H1 (cell line): ENCODE measurements around the gene SLC13A5. TPM values are rescaled to one million over a fixed set of nuclear protein-coding genes. Genes with fewer than 3 reads are reported as not detected.

ENCODE experiments used
- CTCF ChIA-PET: fragments of 300-600 bp; sonication (Branson Sonifier 250); formaldehyde crosslinking; loops from one replicate; lab custom pipeline; 2021; ENCODE audit not compliant: partially characterized antibody; lab: Charles Lee
- POLR2A ChIA-PET: fragments of 300-600 bp; sonication (Branson Sonifier 250); formaldehyde crosslinking; loops from one replicate; lab custom pipeline; 2021; ENCODE audit warnings: inconsistent platforms; ENCODE audit not compliant: partially characterized antibody; lab: Charles Lee
- DNase-seq, 2 experiments: peaks; one replicate each; pipeline versions ENCODE4 v3.0.0 to v3.0.0-alpha.2; 2010 to 2022; ENCODE audit warnings: low spot score in 2 of 2, low read depth in 1 of 2, mixed read lengths in 1 of 2
- FAIRE-seq: peaks from 2 replicates; lab custom pipeline; 2011; peaks lifted over from hg19 to GRCh38; lab: Jason Lieb, UNC
- H2AFZ ChIP-seq: 2 replicates; pipeline ENCODE4 v1.8.1; 2012; ENCODE audit warnings: low read length, inconsistent platforms
- H2AK5ac ChIP-seq: 2 replicates; pipeline ENCODE4 v1.6.1; 2013; ENCODE audit warnings: low read depth, low read length
- H2BK120ac ChIP-seq: replicated peaks from 2 replicates; pipeline ENCODE3; 2013; ENCODE audit warnings: low read depth, low read length, inconsistent platforms
- H2BK12ac ChIP-seq: 2 replicates; pipeline ENCODE4 v1.6.1; 2013; ENCODE audit warnings: low read depth, low read length
- H2BK15ac ChIP-seq: 2 replicates; pipeline ENCODE4 v1.6.1; 2013; ENCODE audit warnings: low read length
- H2BK20ac ChIP-seq: 2 replicates; pipeline ENCODE4 v1.6.1; 2013; ENCODE audit warnings: low read length
- H2BK5ac ChIP-seq: 2 replicates; pipeline ENCODE4 v1.6.1; 2013; ENCODE audit warnings: low read depth, low read length
- H3K14ac ChIP-seq: 2 replicates; pipeline ENCODE4 v1.6.1; 2013; ENCODE audit warnings: inconsistent platforms; ENCODE audit not compliant: insufficient read length
- H3K18ac ChIP-seq: 2 replicates; pipeline ENCODE4 v1.6.1; 2013; ENCODE audit warnings: low read length; ENCODE audit errors: extremely low read depth
- H3K23ac ChIP-seq: 2 replicates; pipeline ENCODE4 v1.6.1; 2013; ENCODE audit warnings: inconsistent platforms; ENCODE audit not compliant: insufficient read length
- H3K23me2 ChIP-seq: 2 replicates; pipeline ENCODE4 v1.6.1; 2013; ENCODE audit warnings: low read depth, low read length
- H3K27ac ChIP-seq: 2 replicates; pipeline ENCODE4 v1.6.1; 2011; ENCODE audit warnings: low read depth, low read length, inconsistent platforms
- H3K27me3 ChIP-seq, 4 experiments: replicated peaks in 1 of 4; 1 replicate in 1 of 4; 2 replicates in 3 of 4; pipeline versions ENCODE4 v1.6.1 to v1.8.1; 2011 to 2013; ENCODE audit warnings: low read length in 3 of 4, mild to moderate bottlenecking in 3 of 4, inconsistent platforms in 2 of 4, mixed read lengths in 2 of 4, moderate library complexity in 1 of 4; ENCODE audit not compliant: control insufficient read depth in 3 of 4, insufficient read depth in 3 of 4; ENCODE audit errors: extremely low read depth in 1 of 4
- H3K36me3 ChIP-seq, 4 experiments: 2 replicates each; pipeline versions ENCODE4 v1.6.1 to v1.8.1; 2011 to 2013; ENCODE audit warnings: mild to moderate bottlenecking in 4 of 4, low read length in 3 of 4, moderate library complexity in 2 of 4, control low read depth in 1 of 4, inconsistent platforms in 1 of 4; ENCODE audit not compliant: insufficient read depth in 4 of 4, control insufficient read depth in 2 of 4
- H3K4ac ChIP-seq: replicated peaks from 2 replicates; pipeline ENCODE3; 2013; ENCODE audit warnings: low read length, low read depth, mixed read lengths, inconsistent platforms; ENCODE audit not compliant: insufficient read length
- H3K4me1 ChIP-seq, 4 experiments: replicated peaks in 1 of 4; 1 replicate in 1 of 4; 2 replicates in 3 of 4; pipeline versions ENCODE4 v1.6.1 to v1.8.1; 2011 to 2013; ENCODE audit warnings: low read length in 3 of 4, inconsistent platforms in 2 of 4, mixed read lengths in 1 of 4; ENCODE audit not compliant: insufficient read depth in 4 of 4, control insufficient read depth in 3 of 4
- H3K4me2 ChIP-seq, 2 experiments: 2 replicates each; pipeline versions ENCODE4 v1.6.1 to v1.8.1; 2011 to 2013; ENCODE audit warnings: low read depth in 2 of 2, low read length in 2 of 2, control low read depth in 1 of 2, inconsistent platforms in 1 of 2, mild to moderate bottlenecking in 1 of 2; ENCODE audit not compliant: insufficient read depth in 1 of 2
- H3K4me3 ChIP-seq, 4 experiments: fragments of 200-600, 300-600 bp in 1 of 4; sonication (generic), shearing (Covaris generic), sonication (Bioruptor Twin) in 1 of 4; 2 replicates each; pipeline versions ENCODE4 v1.5.1 to v1.8.1; 2011 to 2016; ENCODE audit warnings: low read length in 4 of 4, low read depth in 3 of 4, control low read depth in 2 of 4, inconsistent platforms in 2 of 4, mild to moderate bottlenecking in 2 of 4, mixed read lengths in 1 of 4, moderate library complexity in 1 of 4; ENCODE audit not compliant: insufficient read depth in 2 of 4; ENCODE audit errors: extremely low read depth in 1 of 4
- H3K56ac ChIP-seq: replicated peaks from 2 replicates; pipeline ENCODE3; 2013; ENCODE audit warnings: low read depth, mild to moderate bottlenecking, mixed read lengths, low read length, inconsistent platforms; ENCODE audit not compliant: insufficient read length
- H3K79me1 ChIP-seq: 2 replicates; pipeline ENCODE4 v1.6.1; 2013; ENCODE audit warnings: low read depth, low read length, control low read depth
- H3K79me2 ChIP-seq, 2 experiments: 2 replicates each; pipeline versions ENCODE4 v1.6.1 to v1.8.1; 2012 to 2013; ENCODE audit warnings: low read length in 2 of 2, mild to moderate bottlenecking in 2 of 2, inconsistent platforms in 1 of 2; ENCODE audit not compliant: insufficient read depth in 2 of 2, control insufficient read depth in 1 of 2
- H3K9ac ChIP-seq, 4 experiments: replicated peaks in 1 of 4; 1 replicate in 1 of 4; 2 replicates in 3 of 4; pipeline versions ENCODE4 v1.6.1 to v1.8.1; 2011 to 2013; ENCODE audit warnings: low read depth in 3 of 4, low read length in 3 of 4, control low read depth in 2 of 4, mild to moderate bottlenecking in 2 of 4, moderate library complexity in 2 of 4, inconsistent platforms in 1 of 4; ENCODE audit errors: extremely low read depth in 1 of 4
- H3K9me3 ChIP-seq, 2 experiments: 2 replicates each; pipeline versions ENCODE4 v1.6.1 to v1.8.1; 2012 to 2013; ENCODE audit warnings: mild to moderate bottlenecking in 2 of 2, moderate library complexity in 2 of 2, control low read depth in 1 of 2, inconsistent platforms in 1 of 2, low read depth in 1 of 2, low read length in 1 of 2, mixed read lengths in 1 of 2; ENCODE audit not compliant: insufficient read depth in 2 of 2
- H4K20me1 ChIP-seq, 2 experiments: replicated peaks in 1 of 2; 2 replicates each; pipeline versions ENCODE3 to v1.8.1; 2011 to 2013; ENCODE audit warnings: inconsistent platforms in 2 of 2, low read length in 2 of 2, mild to moderate bottlenecking in 1 of 2; ENCODE audit not compliant: insufficient read depth in 2 of 2, control insufficient read depth in 1 of 2
- H4K5ac ChIP-seq: 2 replicates; pipeline ENCODE4 v1.6.1; 2013; ENCODE audit warnings: low read length, low read depth, mixed read lengths, inconsistent platforms; ENCODE audit not compliant: insufficient read length
- H4K8ac ChIP-seq: 2 replicates; pipeline ENCODE4 v1.8.0; 2013; ENCODE audit warnings: mild to moderate bottlenecking, moderate library complexity, low read length, inconsistent platforms; ENCODE audit not compliant: insufficient read depth; ENCODE audit errors: extremely low read depth
- H4K91ac ChIP-seq: replicated peaks from 2 replicates; pipeline ENCODE3; 2013; ENCODE audit warnings: low read length, mixed read lengths, inconsistent platforms; ENCODE audit not compliant: insufficient read length
- BCL11A ChIP-seq, 2 experiments: IDR thresholded peaks; one replicate each; pipeline ENCODE4 v1.6.1; 2011; ENCODE audit warnings: low read depth in 2 of 2, low read length in 2 of 2, mild to moderate bottlenecking in 2 of 2
- CBX5 ChIP-seq: fragments of 300-800, 300-1000 bp; sonication (generic); IDR thresholded peaks from 2 replicates; pipeline ENCODE4 v1.7.1; 2016; ENCODE audit warnings: antibody characterized with exemption, low read length, low read depth
- GTF2F1 ChIP-seq: IDR thresholded peaks from 2 replicates; pipeline ENCODE4 v1.6.1; 2012; ENCODE audit warnings: low read depth, low read length, improper control_type of control experiment, borderline replicate concordance
- KDM1A ChIP-seq: fragments of 200-600, 300-600 bp; sonication (generic); IDR thresholded peaks from 2 replicates; pipeline ENCODE4 v1.7.1; 2016; ENCODE audit warnings: mild to moderate bottlenecking, low read length, borderline replicate concordance
- POLR2AphosphoS5 ChIP-seq: IDR thresholded peaks from 2 replicates; pipeline ENCODE4 v1.6.1; 2011; ENCODE audit warnings: low read depth, low read length
- RNF2 ChIP-seq: fragments of 200-900, 300-1000 bp; sonication (generic); IDR thresholded peaks from 2 replicates; pipeline ENCODE4 v1.7.1; 2016; ENCODE audit warnings: borderline replicate concordance, low read depth, mild to moderate bottlenecking, antibody characterized with exemption, low read length; ENCODE audit not compliant: poor library complexity, severe bottlenecking; ENCODE audit errors: missing control alignments
- SIX5 ChIP-seq: IDR thresholded peaks from 2 replicates; pipeline ENCODE4 v1.6.1; 2011; ENCODE audit warnings: mild to moderate bottlenecking, low read depth, low read length
- TAF1 ChIP-seq: IDR thresholded peaks from 2 replicates; pipeline ENCODE4 v1.6.1; 2011; ENCODE audit warnings: mild to moderate bottlenecking, low read depth, low read length
- TBP ChIP-seq: IDR thresholded peaks from 2 replicates; pipeline ENCODE4 v1.6.1; 2011; ENCODE audit warnings: low read depth, low read length, improper control_type of control experiment
- WGBS, 2 experiments: shearing (Covaris generic) in 1 of 2; methylation state at CpG; one replicate each; pipeline versions ENCODE4 v1.1.6 to v1.1.7; 2013 to 2015; ENCODE audit warnings: low lambda C conversion rate in 2 of 2, mixed read lengths in 2 of 2, inconsistent platforms in 1 of 2, low coverage in 1 of 2, missing lambda C conversion rate in 1 of 2; ENCODE audit not compliant: insufficient replicate concordance in 2 of 2, insufficient coverage in 1 of 2, insufficient read length in 1 of 2; ENCODE audit errors: extremely low coverage in 1 of 2, missing lambda C conversion rate in 1 of 2; 5-methylcytosine and 5-hydroxymethylcytosine counted together
- polyA plus RNA-seq, 7 experiments: library from polyadenylated mRNA; depleted of rRNA in 3 of 7; stranded (reverse) in 5 of 7; unstranded in 2 of 7; fragments of >200 nt in 5 of 7; fragments of 200-250 nt in 2 of 7; gene quantifications; 1 replicate in 5 of 7; 2 replicates in 1 of 7; 4 replicates in 1 of 7; pipeline versions ENCODE4 v1.2.1 to v1.2.3, GENCODE V29; 2011 to 2013; ENCODE audit warnings: missing spikeins in 2 of 7, mixed read lengths in 2 of 7
- total RNA-seq: library from RNA; stranded (reverse); fragmentation: NEBNext Ultra II Directional; extraction: Animal tissue kit (Norgen Biotek cat#: 25700); gene quantifications from 2 replicates; pipeline ENCODE4 v1.2.1, GENCODE V29; 2021
- TF ChIP-seq, protein P1 (sequence below), 3 experiments: IDR thresholded peaks; 1 replicate in 2 of 3; 2 replicates in 1 of 3; pipeline versions ENCODE4 v1.5.1 to v1.6.1; 2011; ENCODE audit warnings: low read length in 3 of 3, mild to moderate bottlenecking in 3 of 3, inconsistent platforms in 2 of 3, low read depth in 1 of 3, moderate library complexity in 1 of 3; ENCODE audit not compliant: insufficient read depth in 1 of 3; ENCODE audit errors: control extremely low read depth in 1 of 3
- TF ChIP-seq, protein P2 (sequence below): IDR thresholded peaks from 2 replicates; pipeline ENCODE4 v1.6.1; 2011; ENCODE audit warnings: low read depth, mild to moderate bottlenecking, low read length; ENCODE audit not compliant: insufficient read depth

SLC13A5 gene
- total and polyA plus RNA-seq, 2 of the 8 experiments (the other 6 are each of a cell fraction or from before 2014, with no cell fraction given): 2.1 to 2.6 TPM

DNA sequence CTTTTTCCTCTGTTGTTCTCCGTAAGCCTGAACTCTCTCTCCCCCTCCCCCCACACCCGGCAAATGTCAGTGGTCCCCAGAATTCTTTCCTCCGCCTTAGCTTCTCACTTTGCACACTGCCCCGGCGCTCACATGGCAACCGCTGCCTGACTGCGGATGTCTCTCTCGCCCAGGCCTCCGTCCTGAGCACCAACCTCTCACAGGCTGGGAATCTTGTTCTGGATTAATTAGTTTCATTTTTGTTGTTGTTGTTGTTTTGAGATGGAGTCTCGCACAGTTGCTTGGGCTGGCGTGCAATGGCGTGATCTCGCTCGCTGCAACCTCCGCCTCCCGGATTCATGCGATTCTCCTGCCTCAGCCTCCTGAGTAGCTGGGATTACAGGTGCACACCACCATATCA lies 45.0 kb downstream of the SLC13A5 start:
- no peak overlapping the region for H3K18ac ChIP-seq
- H2BK20ac ChIP-seq: no peak overlapping the region
- no peak overlapping the region for H3K27ac ChIP-seq
- no peaks in the 10 kb centered on the region for H3K36me3 ChIP-seq
- H3K4me3 ChIP-seq: no peak overlapping the region
- no peak overlapping the region for H2AK5ac ChIP-seq
- 95% methylated on average over 15 of the region's 17 CpGs; no CpG with 5 or more reads in 1 of the 2 experiments for WGBS, 2 experiments
- H3K79me1 ChIP-seq: no peaks in the 10 kb centered on the region
- H3K4ac ChIP-seq: no peak overlapping the region
- no peak overlapping the region for H2BK5ac ChIP-seq
- FAIRE-seq: no peak
- no peak overlapping the region for H3K23ac ChIP-seq
- H3K9ac ChIP-seq: no peak overlapping the region
- no peak for DNase-seq
- H3K4me2 ChIP-seq: no peak overlapping the region
- no peak overlapping the region for H2BK15ac ChIP-seq
- H3K27me3 ChIP-seq: peaks cover 0 to 6% (median 4%) of the 10 kb centered on the region in 4 experiments; a peak in 2 of 7 replicates
- H3K4me1 ChIP-seq: peaks cover 0 to 2% (median 1%) of the 10 kb centered on the region in 4 experiments; a peak in 1 of 7 replicates
- peaks cover 0 to 2% of the 10 kb centered on the region in 2 experiments for H4K20me1 ChIP-seq
- CTCF ChIA-PET: interaction anchor here (1.0 to 4.8 kb wide), 7 partner anchors 34 to 354 kb away, joined by 3 to 41 read pairs (median 5); partner anchors contain the start of gene SLC13A5
- POLR2A ChIA-PET: interaction anchor here (1.4 kb wide), 1 partner anchor 29 kb away, joined by 4 read pairs; a partner anchor contains a TSS
- no peak overlapping the region for H4K8ac ChIP-seq
- H2BK12ac ChIP-seq: no peak overlapping the region
- H4K91ac ChIP-seq: no peak overlapping the region
- H2BK120ac ChIP-seq: no peak overlapping the region
- no peak overlapping the region for H4K5ac ChIP-seq
- H2AFZ ChIP-seq: no peak overlapping the region
- no peaks in the 10 kb centered on the region for H3K79me2 ChIP-seq
- no peak overlapping the region for H3K56ac ChIP-seq
- no peaks in the 10 kb centered on the region for H3K23me2 ChIP-seq
- H3K9me3 ChIP-seq: no peaks in the 10 kb centered on the region
- no peak overlapping the region for H3K14ac ChIP-seq
- TF ChIP-seq TBP (no peak), CBX5 (no peak), SIX5 (no peak), GTF2F1 (no peak), RNF2 (no peak), TAF1 (no peak), POLR2AphosphoS5 (no peak), BCL11A (IDR thresholded peaks at IDR 0.05; ENCODE audit: low read depth in 2 of 2, low read length in 2 of 2) (no peak), KDM1A (no peak)
- TF ChIP-seq, protein P1, sequence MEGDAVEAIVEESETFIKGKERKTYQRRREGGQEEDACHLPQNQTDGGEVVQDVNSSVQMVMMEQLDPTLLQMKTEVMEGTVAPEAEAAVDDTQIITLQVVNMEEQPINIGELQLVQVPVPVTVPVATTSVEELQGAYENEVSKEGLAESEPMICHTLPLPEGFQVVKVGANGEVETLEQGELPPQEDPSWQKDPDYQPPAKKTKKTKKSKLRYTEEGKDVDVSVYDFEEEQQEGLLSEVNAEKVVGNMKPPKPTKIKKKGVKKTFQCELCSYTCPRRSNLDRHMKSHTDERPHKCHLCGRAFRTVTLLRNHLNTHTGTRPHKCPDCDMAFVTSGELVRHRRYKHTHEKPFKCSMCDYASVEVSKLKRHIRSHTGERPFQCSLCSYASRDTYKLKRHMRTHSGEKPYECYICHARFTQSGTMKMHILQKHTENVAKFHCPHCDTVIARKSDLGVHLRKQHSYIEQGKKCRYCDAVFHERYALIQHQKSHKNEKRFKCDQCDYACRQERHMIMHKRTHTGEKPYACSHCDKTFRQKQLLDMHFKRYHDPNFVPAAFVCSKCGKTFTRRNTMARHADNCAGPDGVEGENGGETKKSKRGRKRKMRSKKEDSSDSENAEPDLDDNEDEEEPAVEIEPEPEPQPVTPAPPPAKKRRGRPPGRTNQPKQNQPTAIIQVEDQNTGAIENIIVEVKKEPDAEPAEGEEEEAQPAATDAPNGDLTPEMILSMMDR (IDR thresholded peaks at IDR 0.05; ENCODE audit: control extremely low read depth in 1 of 3, insufficient read depth in 1 of 3, low read depth in 1 of 3, low read length in 3 of 3): no peak
- TF ChIP-seq, protein P2, sequence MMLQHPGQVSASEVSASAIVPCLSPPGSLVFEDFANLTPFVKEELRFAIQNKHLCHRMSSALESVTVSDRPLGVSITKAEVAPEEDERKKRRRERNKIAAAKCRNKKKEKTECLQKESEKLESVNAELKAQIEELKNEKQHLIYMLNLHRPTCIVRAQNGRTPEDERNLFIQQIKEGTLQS: no peak
